CD4-positive, alpha-beta T cell treated with Interferon alpha-2 for 1 hour (primary cell): Measurements from ENCODE around the gene SIRT3.
"Not testable (repeated sequence)": the region's sequence is repeated elsewhere in the genome, so short reads cannot be mapped to it uniquely, and the experiment has no call there.

Source experiments
- DNase-seq, 2 donors: peaks; one replicate each; pipeline ENCODE4 v3.0.0-alpha.2; 2020 to 2022

The SIRT3 gene

DNA sequence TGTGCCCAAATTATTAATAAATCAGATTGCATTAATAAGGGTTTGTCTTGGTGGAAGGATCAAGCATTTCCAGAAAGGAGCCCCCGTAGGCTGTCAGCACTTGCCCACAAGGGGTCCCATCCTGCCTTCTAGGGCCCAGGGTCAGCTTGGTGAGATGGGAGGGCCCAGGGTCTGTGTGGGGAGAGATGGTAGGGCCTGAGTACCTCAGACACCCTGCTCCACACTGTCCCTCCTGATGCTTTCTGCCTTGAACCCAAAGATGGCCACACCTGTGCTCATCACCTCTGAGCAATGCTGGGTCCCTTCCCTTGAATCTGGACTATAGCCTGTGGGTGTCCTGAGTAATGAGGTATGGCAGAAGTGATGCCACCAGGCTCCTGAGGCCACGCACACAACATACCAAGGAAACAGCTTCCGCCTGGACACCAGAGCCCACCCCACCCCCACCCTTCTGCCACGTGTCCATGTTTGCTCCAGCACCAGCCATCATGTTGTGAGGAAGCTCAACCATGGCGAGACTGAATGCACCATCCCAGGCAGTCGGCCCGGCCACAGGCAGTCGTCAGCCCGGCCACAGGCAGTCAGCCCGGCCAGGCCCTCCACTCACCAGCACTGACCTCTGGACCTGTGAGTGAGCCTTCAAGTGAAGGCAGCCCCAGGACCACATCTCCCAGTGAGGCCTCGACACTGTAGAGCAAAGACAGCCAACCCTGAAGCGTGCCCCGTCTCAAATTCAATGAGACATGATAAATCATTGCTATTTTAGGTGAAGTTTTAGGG, 35.7 kb downstream of the SIRT3 start:
- no peak for DNase-seq

DNA sequence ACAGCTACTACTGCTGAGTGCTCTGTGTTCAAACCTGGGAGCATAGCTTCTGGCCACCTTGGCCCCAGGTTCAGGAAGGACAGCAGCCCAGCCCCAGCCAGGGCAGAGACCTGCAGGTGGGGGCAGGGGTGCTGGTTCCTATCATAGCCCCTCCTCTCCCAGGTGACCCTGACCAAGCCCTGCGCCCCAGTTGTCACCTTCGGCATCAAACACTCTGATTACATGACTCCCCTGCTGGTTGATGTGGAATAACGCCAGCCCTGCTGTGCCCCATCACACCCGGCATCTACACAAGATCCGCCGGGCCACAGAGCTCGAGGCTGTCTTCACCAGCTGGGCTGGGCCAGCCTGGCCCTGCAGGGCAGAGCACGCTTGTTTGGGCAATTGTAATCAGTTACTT, 36.4 kb downstream of the SIRT3 start:
- DNase-seq: no peak

DNA sequence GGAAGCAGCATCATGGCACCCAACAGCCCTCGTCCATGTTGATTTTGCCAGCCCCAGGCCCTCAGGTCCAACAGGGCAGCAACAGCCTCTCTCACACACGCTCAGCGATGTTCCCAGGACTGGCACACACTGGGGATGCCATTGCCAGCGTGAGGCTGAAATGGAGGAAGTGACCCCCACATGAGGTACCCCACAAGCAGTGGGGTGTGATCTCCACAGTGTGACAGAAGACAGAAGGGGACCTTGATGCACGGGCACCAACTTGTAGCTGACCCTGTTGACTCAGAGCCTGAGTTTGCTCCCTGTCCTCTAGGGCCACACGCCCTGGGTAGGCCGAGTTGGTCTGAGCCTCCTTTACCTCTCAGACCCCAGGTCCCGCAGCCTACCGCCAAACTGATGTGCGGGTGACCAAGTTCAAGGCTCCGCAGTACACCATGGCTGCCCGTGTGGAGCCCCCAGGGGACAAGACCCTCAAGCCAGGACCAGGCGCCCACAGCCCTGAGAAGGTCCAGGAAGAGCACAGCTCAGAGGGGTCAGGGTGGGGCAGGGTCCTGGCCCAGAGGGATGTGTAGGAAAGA, 37.0 kb downstream of the SIRT3 start:
- DNase-seq: no peak

DNA sequence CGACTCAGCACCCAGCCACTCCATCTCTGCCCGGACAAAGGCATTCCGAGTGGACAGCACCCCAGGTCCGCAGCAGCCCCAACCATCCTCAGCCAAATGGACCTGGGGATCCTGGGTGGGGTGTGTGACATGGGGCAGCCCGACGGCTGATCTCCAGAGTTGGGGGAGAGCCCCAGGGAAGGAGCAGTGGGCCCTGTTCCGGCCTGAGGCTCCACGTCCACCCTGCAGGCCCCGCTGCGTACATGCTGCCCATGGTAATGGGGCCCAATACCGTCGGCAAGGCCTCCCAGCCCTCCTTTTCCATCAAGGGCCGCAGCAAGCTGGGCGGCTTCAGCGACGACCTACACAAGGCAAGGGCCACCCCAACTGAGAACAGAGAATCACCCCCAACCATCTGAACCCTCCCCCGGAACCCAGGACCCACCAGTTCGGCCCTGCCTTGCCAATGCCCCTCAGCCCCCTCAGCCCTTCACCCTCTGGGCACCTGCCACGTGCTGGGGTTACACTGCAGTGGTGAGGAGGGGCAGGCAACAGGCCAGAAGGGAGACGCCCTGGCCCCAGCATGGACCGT, 37.8 kb downstream of the SIRT3 start:
- no peak for DNase-seq

DNA sequence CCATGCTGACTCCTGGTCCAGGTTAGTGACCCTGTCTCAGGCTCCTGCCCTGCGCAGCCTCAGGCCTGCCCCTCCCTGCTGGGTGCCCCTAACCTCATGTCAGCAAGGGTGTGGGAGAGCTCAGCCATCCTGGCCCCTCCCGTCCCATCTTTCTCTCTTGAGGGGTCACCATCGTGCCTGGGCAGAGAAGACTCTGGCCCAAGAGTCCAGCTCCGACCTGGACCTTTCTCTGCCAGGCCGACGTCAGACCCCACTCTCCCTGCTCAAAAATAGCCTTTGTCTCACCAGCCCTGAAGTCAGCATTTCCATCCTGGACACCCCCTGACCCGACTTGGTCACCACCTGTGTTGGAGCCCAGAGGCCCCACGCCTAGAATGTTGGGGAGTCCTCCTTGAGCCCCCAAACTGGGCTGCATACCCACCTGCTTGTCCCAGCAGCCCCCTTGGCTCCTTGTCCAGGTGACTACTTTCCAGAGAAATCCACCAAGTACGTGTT, 38.4 kb downstream of the SIRT3 start:
- DNase-seq: no peak

DNA sequence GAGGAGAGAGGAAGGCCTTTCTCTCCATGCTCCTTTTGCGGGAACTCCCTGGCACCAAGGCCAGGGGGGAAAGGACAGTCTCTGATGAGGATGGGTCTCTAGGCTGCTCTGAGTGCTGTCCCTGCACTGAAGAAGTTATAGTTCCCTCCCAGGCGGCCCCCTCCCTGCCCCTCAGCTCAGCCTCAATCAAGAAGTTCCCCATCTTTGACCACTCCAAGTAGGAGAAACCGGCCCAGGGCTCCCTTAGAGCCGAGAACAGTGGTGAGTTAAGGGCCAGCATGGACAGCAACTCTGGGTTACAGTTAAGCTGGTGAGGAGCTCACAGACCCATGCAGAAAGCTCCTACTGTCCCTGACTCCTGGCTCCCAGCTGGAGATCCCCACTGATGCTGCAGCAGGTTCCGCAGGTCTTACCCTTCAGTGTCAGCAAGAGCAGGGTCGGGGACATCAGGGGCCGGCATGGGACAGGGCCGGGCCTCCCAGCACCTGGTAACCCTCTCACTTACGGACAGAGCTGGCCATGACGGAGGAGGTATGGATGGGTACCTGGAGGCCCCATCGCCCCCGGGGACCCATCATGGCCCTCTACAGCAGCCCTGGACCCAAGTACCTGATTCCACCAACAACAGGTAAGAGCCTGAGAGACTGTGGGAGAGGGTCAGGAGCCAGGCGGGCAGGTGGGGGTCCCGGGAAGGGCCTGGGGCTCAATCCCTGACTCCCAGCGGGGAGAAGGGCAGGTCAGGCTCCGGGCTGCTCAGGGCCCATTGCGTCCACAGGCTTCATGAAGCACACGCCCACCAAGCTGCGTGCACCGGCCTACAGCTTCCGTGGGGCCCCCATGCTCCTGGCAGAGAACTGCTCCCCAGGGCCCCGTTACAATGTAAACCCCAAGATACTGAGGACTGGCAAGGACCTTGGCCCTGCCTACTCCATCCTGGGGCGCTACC, 39.1 kb downstream of the SIRT3 start:
- no peak for DNase-seq

DNA sequence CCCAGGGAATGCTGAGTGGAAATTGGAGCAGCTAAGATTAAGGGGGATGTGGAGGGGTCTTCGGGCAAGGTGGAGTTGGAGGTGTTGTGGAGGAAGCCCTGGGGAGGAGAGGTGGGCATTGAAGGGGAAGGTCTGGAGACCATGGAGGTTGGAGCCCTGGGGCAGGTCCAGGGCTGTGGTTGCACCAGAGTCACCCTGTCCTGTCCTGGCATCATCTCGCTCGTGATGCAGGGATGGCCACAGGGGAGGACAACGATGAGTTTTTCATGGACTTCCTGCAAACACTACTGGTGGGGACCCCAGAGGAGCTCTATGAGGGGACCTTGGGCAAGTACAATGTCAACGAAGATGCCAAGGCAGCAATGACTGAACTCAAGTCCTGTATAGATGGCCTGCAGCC, 42.7 kb downstream of the SIRT3 start:
- peak in 1 of 2 donors; percentile 0 for DNase-seq

DNA sequence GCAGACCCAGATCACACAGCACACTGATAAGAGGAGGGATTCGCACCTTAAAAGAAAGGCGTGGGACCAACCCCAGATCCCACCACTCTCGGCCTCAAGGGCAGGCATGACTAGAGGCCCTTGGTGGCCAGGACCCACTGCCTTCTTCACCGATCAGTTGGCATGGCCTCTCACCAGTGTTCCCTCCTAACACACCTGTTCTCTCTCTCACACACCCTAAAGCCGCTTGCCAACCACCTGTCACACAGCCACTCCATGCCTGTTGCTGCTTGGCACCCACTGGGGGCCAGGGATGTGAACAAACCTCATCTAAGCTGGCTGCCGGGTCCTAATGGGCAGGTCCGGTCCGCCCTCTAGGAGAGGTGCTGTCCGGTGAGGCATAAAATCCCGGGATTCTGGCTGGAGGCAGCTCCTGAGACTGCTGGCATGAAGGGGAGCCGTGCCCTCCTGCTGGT, 43.4 kb downstream of the SIRT3 start, which contains the start of gene SCGB1C1:
Gene SCGB1C1, plus strand, starts transcription at position 405 of the 455 bp plus-strand sequence. Its CDS starts 22 bp downstream, at position 427.
- not testable (repeated sequence) for DNase-seq

DNA sequence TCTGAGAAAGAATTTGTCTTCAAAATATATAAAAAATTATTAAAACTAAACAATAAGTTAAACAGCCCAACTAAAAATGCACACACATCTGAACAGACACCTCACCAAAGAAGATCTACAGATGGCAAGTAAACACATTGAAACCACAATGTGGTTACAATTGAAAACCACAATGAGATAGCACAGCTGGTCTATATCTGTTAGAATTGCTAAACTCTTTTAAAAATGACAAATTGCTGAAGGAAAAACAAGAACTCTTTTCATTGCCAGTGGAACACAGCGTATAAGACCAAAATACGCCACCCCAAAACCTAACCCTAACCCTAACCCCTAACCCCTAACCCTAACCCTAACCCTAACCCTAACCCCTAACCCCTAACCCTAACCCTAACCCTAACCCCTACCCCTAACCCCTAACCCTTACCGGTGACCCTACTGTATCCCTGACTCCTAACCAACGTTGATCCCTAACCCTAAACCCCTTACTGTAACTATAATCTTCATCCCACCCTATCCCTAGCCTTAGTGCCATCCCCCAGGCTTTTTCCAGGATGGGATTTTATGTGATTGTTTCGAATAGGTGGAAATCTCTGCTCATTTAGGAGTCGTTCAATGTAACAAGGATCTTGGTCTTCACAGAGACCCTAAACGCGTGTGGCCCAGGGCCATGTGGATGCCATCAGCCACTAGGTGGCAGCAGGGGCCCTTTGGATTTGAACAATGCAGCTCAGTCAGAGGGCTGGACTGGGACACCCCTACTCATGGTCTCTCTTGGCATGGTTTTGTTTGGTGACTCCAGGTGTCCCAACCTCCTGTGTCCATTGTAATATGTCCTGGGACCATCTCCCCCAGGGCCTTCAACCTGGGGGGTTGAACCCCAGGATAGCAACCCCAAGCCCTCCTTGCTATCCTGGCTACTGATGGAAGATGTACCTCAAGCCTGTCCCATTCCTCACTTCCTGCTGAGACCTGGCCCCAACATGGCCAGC, 44.4 kb downstream of the SIRT3 start:
- peak; percentile 40 to 50 for DNase-seq

DNA sequence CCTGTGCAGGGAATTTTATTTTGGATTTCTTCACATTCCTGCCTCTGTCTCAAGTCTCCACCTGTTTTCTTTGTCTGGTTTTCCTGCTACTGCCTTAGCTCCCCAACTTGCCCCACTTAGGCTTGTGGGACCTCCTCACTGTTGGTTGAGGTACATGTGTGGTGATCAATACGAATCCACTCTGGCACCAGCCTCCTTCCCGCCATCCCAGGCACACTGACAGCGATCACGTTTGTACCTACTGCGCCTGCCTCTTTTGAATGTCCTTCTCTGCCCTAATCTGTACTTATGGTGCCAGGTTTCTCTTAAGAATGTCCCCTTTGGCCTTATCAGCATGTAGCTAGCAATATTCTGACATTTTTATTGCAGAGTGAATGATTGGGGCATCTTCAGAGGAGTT, 45.6 kb downstream of the SIRT3 start:
- DNase-seq: peak in 1 of 2 donors; percentile 0

DNA sequence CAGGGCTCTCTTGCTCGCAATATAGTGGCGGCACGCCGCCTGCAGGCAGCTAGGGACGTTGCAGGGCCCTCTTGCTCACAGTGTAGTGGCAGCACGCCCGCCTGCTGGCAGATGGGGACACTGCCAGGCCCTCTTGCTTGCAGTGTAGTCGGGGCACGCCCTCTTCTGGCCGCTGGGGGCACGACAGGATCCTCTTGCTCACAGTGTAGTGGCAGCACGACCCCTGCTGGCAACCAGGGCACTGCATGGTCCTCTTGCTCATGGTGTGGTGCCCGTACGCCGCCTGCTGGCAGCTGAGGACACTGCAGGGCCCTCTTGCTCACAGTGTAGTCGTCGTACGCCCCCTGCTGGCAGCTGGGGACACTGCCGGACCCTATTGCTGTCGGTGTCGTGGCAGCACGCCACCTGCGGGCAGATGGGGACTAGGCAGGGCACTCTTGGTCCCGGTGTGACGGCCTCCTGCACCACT, 46.3 kb downstream of the SIRT3 start:
- peak in 1 of 2 donors; percentile 65 for DNase-seq

DNA sequence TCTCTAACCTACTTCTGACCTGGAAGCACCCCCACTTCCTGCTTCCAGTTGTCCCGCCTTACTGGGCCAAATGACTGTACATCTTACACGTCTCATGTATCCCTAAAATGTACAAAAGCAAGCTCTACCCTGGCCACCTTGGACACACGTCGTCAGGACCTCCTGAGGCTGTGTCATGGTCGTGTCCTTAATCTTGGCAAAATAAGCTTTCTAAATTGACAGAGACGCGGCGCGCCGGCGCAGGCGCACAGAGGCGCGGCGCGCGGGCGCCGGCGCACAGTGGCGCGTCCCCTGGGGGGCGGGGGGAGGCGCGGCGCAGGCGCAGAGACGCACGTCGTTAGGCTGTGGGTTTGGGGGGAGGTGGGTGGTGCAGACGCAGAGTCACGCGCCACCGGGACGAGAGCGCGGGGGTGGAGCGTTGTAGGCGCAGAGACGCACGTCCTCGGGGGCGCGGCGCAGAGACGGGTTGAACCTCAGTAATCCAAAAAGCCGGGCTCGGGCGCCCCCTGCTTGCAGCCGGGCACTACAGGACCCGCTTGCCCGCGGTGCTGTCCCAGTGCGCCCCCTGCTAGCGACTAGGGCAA, 46.9 kb downstream of the SIRT3 start:
- peak in 1 of 2 donors; percentile 0 for DNase-seq

DNA sequence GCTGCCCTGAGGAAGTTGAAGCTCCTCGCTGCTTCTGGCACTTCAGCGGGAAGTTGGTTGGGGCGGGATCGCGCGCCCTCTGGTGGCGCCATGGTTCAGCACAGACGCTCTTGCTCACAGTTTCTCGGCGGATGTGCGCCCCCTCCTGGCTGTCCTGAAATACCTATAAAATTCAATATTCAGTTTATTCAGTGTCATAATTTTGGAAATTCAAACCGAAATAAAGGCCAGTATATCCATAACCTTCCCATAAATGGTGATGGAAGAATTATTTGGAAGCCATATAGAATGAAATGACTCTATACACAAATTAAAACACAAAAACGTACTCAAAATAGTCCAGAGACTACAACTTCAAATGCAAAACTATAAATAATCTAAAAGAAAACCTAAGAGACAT, 55.9 kb downstream of the SIRT3 start:
- not testable (repeated sequence) for DNase-seq
